CD14-positive monocyte (primary cell): ENCODE results near the gene SPEN. TPM values are rescaled to one million over a fixed set of nuclear protein-coding genes. Genes with fewer than 3 reads are reported as not detected.
"Not testable (repeated sequence)": the region's sequence is repeated elsewhere in the genome, so short reads cannot be mapped to it uniquely, and the experiment has no call there.

ENCODE experiments used
- DNase-seq, 3 donors: peaks; one replicate each; pipeline ENCODE4 v3.0.0-alpha.2; 2011 to 2022
- H2AFZ ChIP-seq: 2 replicates; pipeline ENCODE4 v1.6.0; 2012; ENCODE audit warnings: mild to moderate bottlenecking, low read depth, low read length, inconsistent platforms; ENCODE audit not compliant: insufficient read depth, poor library complexity, severe bottlenecking
- H3K27ac ChIP-seq, 2 donors: 1 replicate in 1 of 2; 2 replicates in 1 of 2; pipeline ENCODE4 v1.5.1; 2012 to 2013; ENCODE audit warnings: low read length in 2 of 2, control low read depth in 1 of 2, inconsistent platforms in 1 of 2, low read depth in 1 of 2, mild to moderate bottlenecking in 1 of 2
- H3K27me3 ChIP-seq, 2 donors: one replicate each; pipeline versions ENCODE4 v1.6.0 to v1.6.1; 2011 to 2013; ENCODE audit warnings: low read length in 2 of 2; ENCODE audit not compliant: control insufficient read depth in 2 of 2, insufficient read depth in 2 of 2
- H3K36me3 ChIP-seq, 2 donors: replicated peaks in 1 of 2; 1 replicate in 1 of 2; 2 replicates in 1 of 2; pipeline versions ENCODE4 v1.5.1 to v1.6.1; 2012 to 2013; ENCODE audit warnings: low read length in 2 of 2, control low read depth in 1 of 2, inconsistent platforms in 1 of 2, mild to moderate bottlenecking in 1 of 2; ENCODE audit not compliant: insufficient read depth in 2 of 2, control insufficient read depth in 1 of 2
- H3K4me1 ChIP-seq, 2 donors: 1 replicate in 1 of 2; 2 replicates in 1 of 2; pipeline versions ENCODE4 v1.5.1 to v1.6.1; 2012 to 2013; ENCODE audit warnings: low read length in 2 of 2, control low read depth in 1 of 2, inconsistent platforms in 1 of 2, mild to moderate bottlenecking in 1 of 2, moderate library complexity in 1 of 2; ENCODE audit not compliant: insufficient read depth in 2 of 2, control insufficient read depth in 1 of 2
- H3K4me2 ChIP-seq: replicated peaks from 2 replicates; pipeline ENCODE3; 2012; ENCODE audit warnings: low read length, moderate library complexity, mild to moderate bottlenecking; ENCODE audit not compliant: poor library complexity, severe bottlenecking; ENCODE audit errors: extremely low read depth
- H3K4me3 ChIP-seq, 3 experiments: fragments of 200-600 bp in 1 of 3; sonication (generic) in 1 of 3; replicated peaks in 1 of 3; 1 replicate in 2 of 3; 2 replicates in 1 of 3; pipeline ENCODE4 v1.5.1; 2011 to 2013; ENCODE audit warnings: low read length in 3 of 3, mild to moderate bottlenecking in 3 of 3, control low read depth in 2 of 3, low read depth in 2 of 3, inconsistent platforms in 1 of 3, moderate library complexity in 1 of 3
- H3K79me2 ChIP-seq: 2 replicates; pipeline ENCODE4 v1.6.0; 2012; ENCODE audit warnings: mild to moderate bottlenecking, control low read depth, inconsistent platforms, low read length, moderate library complexity; ENCODE audit not compliant: insufficient read depth
- H3K9ac ChIP-seq: 2 replicates; pipeline ENCODE4 v1.6.0; 2017; ENCODE audit warnings: low read length, mild to moderate bottlenecking; ENCODE audit not compliant: insufficient read depth, poor library complexity, severe bottlenecking
- H3K9me3 ChIP-seq, 2 donors: replicated peaks in 1 of 2; 1 replicate in 1 of 2; 2 replicates in 1 of 2; pipeline versions ENCODE4 v1.5.1 to v1.6.1; 2012 to 2013; ENCODE audit warnings: low read length in 2 of 2, control low read depth in 1 of 2; ENCODE audit not compliant: control insufficient read depth in 1 of 2, insufficient read depth in 1 of 2
- H4K20me1 ChIP-seq: 2 replicates; pipeline ENCODE4 v1.6.0; 2012; ENCODE audit warnings: mild to moderate bottlenecking, low read length, control low read depth, moderate library complexity; ENCODE audit not compliant: insufficient read depth
- H3K27ac Mint-ChIP-seq, 7 donors: one replicate each; pipeline ENCODE4 v1.8.0; 2020; ENCODE audit warnings: mild to moderate bottlenecking in 7 of 7, mixed read lengths in 7 of 7, moderate library complexity in 6 of 7, inconsistent platforms in 2 of 7
- H3K27me3 Mint-ChIP-seq, 3 donors: one replicate each; pipeline ENCODE4 v1.8.0; 2021 to 2022; ENCODE audit warnings: low read depth in 3 of 3, mild to moderate bottlenecking in 3 of 3, mixed read lengths in 3 of 3, moderate library complexity in 3 of 3, inconsistent platforms in 1 of 3
- H3K36me3 Mint-ChIP-seq, 2 donors: one replicate each; pipeline ENCODE4 v1.8.0; 2020; ENCODE audit warnings: mixed read lengths in 2 of 2, inconsistent platforms in 1 of 2, mild to moderate bottlenecking in 1 of 2
- H3K4me1 Mint-ChIP-seq: one replicate; pipeline ENCODE4 v1.8.0; 2020; ENCODE audit warnings: mild to moderate bottlenecking, mixed read lengths
- H3K4me3 Mint-ChIP-seq, 2 donors: one replicate each; pipeline ENCODE4 v1.8.0; 2020; ENCODE audit warnings: mild to moderate bottlenecking in 2 of 2, mixed read lengths in 2 of 2, moderate library complexity in 1 of 2
- H3K9me3 Mint-ChIP-seq, 7 donors: one replicate each; pipeline ENCODE4 v1.8.0; 2020 to 2022; ENCODE audit warnings: mixed read lengths in 7 of 7, mild to moderate bottlenecking in 6 of 7, moderate library complexity in 6 of 7, inconsistent platforms in 2 of 7
- CTCF ChIP-seq: fragments of 200-600 bp; IDR thresholded peaks from one replicate; pipeline ENCODE4 v1.8.0; 2022; ENCODE audit warnings: antibody characterized with exemption, mild to moderate bottlenecking
- WGBS: methylation state at CpG from one replicate; pipeline ENCODE4 v1.1.5; 2013; ENCODE audit warnings: missing lambda C conversion rate; ENCODE audit not compliant: insufficient coverage; 5-methylcytosine and 5-hydroxymethylcytosine counted together
- intact Hi-C, 2 donors: fragments of 100-400 bp; cut with micrococcal nuclease; formaldehyde crosslinking; loops; one replicate each; pipeline versions ENCODE4 v1.15.0 to v1.15.1; 2023
- polyA plus RNA-seq, 3 donors: library from polyadenylated mRNA; depleted of rRNA in 1 of 3; unstranded in 2 of 3; stranded (reverse) in 1 of 3; fragments of 300-500 nt in 2 of 3; fragments of >200 nt in 1 of 3; fragmentation: Illumina TruSeq in 2 of 3; gene quantifications; 1 replicate in 2 of 3; 2 replicates in 1 of 3; pipeline ENCODE4 v1.2.3, GENCODE V29; 2012 to 2021

The SPEN gene
- polyA plus RNA-seq, 3 donors = 3.1 to 30.9 (median 6.1) TPM

- peak overlapping the region; percentile 82 to 90 for H3K4me3 Mint-ChIP-seq
- H3K27ac Mint-ChIP-seq = peak overlapping the region; percentile 95 to 98 (median 97)
- Histone ChIP-seq H3K36me3 (peaks cover 0 to 20% of the 10 kb centered on the region in 2 donors), H3K27me3 (no peaks in the 10 kb centered on the region), H3K4me2 (peak overlapping the region; percentile 94), H4K20me1 (peaks cover 64% of the 10 kb centered on the region), H3K27ac (peak overlapping the region; percentile 80 to 97), H3K9me3 (no peaks in the 10 kb centered on the region), H2AFZ (peak overlapping the region; percentile 59), H3K4me1 (peaks cover 42 to 55% of the 10 kb centered on the region in 2 donors), H3K79me2 (peaks cover 100% of the 10 kb centered on the region), H3K4me3 (peak overlapping the region; percentile 57 to 86 (median 83)), H3K9ac (peak overlapping the region; percentile 73)
- H3K27me3 Mint-ChIP-seq = peaks cover 0 to 1% (median 0%) of the 10 kb centered on the region in 3 donors
- no peaks in the 10 kb centered on the region for H3K9me3 Mint-ChIP-seq
- DNase-seq = peak; percentile 91 to 97 (median 96)
- peaks cover 59% of the 10 kb centered on the region for H3K4me1 Mint-ChIP-seq
- WGBS = 0% methylated on average over 9 of the region's 14 CpGs
- intact Hi-C loops = loop anchor here in 1 of 2 donors (5.0 kb wide), 1 partner anchor 49 kb away; no protein-coding TSS in a partner anchor
- peaks cover 12 to 34% of the 10 kb centered on the region in 2 donors for H3K36me3 Mint-ChIP-seq
- peak; percentile 12 for TF ChIP-seq CTCF
These were observed 38.4 kb downstream of the SPEN start for GRCh38 chr1:15885701-15886610.

- H3K9me3 ChIP-seq = no peaks in the 10 kb centered on the region
- peaks cover 0 to 1% (median 0%) of the 10 kb centered on the region in 3 donors for H3K27me3 Mint-ChIP-seq
- peaks cover 9 to 31% of the 10 kb centered on the region in 2 donors for H3K36me3 Mint-ChIP-seq
- H3K9me3 Mint-ChIP-seq = no peaks in the 10 kb centered on the region
- H3K4me3 Mint-ChIP-seq = peak overlapping the region; percentile 82 to 90
- DNase-seq = no peak
- peaks cover 54% of the 10 kb centered on the region for H3K4me1 Mint-ChIP-seq
- H3K4me3 ChIP-seq = peak overlapping the region; percentile 57 to 86 (median 83)
- peak overlapping the region; percentile 80 to 97 for H3K27ac ChIP-seq
- H3K79me2 ChIP-seq = peaks cover 100% of the 10 kb centered on the region
- no peaks in the 10 kb centered on the region for H3K27me3 ChIP-seq
- intact Hi-C loops = loop anchor here in 1 of 2 donors (5.0 kb wide), 1 partner anchor 49 kb away; no protein-coding TSS in a partner anchor
- H3K4me2 ChIP-seq = peak overlapping the region; percentile 94
- peaks cover 42 to 55% of the 10 kb centered on the region in 2 donors for H3K4me1 ChIP-seq
- 80% methylated on average over 1 of the region's 4 CpGs for WGBS
- H4K20me1 ChIP-seq = peaks cover 64% of the 10 kb centered on the region
- H3K27ac Mint-ChIP-seq = peak overlapping the region; percentile 95 to 98 (median 97)
- TF ChIP-seq CTCF = no peak
- peak overlapping the region; percentile 38 for H2AFZ ChIP-seq
- H3K36me3 ChIP-seq = peaks cover 0 to 15% of the 10 kb centered on the region in 2 donors
- peak overlapping the region; percentile 73 for H3K9ac ChIP-seq
These were observed 39.2 kb downstream of the SPEN start for GRCh38 chr1:15886611-15887167.

GRCh38 chr1:15892857-15893599 is 45.5 kb downstream of the SPEN start:
- WGBS = no CpG with 5 or more reads among the region's 6 CpGs
- intact Hi-C loops, H3K9me3 Mint-ChIP-seq, H3K4me3 ChIP-seq, H2AFZ ChIP-seq, H3K27me3 ChIP-seq, H3K9me3 ChIP-seq, H3K9ac ChIP-seq, H3K27me3 Mint-ChIP-seq: not testable (repeated sequence)
- Histone ChIP-seq H3K36me3 (peaks cover 0 to 15% of the 10 kb centered on the region in 2 donors), H3K4me2 (peak overlapping the region; percentile 26), H3K27ac (peak overlapping the region; percentile 42 to 69), H3K4me1 (peaks cover 14 to 16% of the 10 kb centered on the region in 2 donors), H3K79me2 (peaks cover 100% of the 10 kb centered on the region), H4K20me1 (peaks cover 80% of the 10 kb centered on the region)
- Mint-ChIP-seq H3K27ac (peak overlapping the region; percentile 66 to 89 (median 81)), H3K36me3 (peaks cover 18 to 28% of the 10 kb centered on the region in 2 donors), H3K4me3 (peak overlapping the region in 1 of 2 donors; percentile 73), H3K4me1 (peaks cover 15% of the 10 kb centered on the region)
- DNase-seq = peak in 2 of 3 donors; percentile 33 to 47
